ENCODE measurements around the gene MYO1A. TPM values are rescaled to one million over a fixed set of nuclear protein-coding genes. Genes with fewer than 3 reads are reported as not detected.

MYO1A gene
- total RNA-seq, 1 experiment from 2014 or later: 1.1 TPM

DNA sequence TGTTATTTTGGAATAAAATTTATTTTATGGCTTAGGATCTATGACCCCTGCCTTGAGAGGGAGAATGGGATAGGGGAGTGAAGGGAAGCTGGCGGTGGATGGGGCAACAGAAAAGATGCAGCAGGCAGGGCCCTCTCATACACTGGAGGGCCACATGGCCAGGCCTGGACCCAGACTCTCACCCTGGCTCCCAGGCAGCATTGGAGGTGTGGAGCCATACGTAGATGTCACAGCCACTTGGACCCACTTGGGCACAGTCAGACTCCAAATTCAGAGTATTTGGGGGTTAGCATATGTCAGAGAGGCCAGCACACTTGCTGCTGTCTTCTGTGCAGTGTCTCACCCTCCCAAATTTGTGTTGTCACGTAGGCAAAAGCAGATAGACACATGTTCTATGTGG lies 45.5 kb upstream of the MYO1A start:
- Histone ChIP-seq H3K9me3 (ENCODE audit: low read depth, low read length, poor library complexity, severe bottlenecking) (no peaks in the 10 kb centered on the region), H3K27me3 (replicated peaks; ENCODE audit: insufficient read depth, low read depth, low read length, poor library complexity) (no peaks in the 10 kb centered on the region), H3K36me3 (ENCODE audit: insufficient read depth, low read length, poor library complexity, severe bottlenecking) (peaks cover 83% of the 10 kb centered on the region), H3K4me1 (ENCODE audit: insufficient read depth, low read length, poor library complexity, severe bottlenecking) (peaks cover 45% of the 10 kb centered on the region), H3K4me3 (ENCODE audit: low read depth, low read length, poor library complexity, severe bottlenecking) (no peak overlapping the region), H3K27ac (ENCODE audit: low read depth, low read length, poor library complexity, severe bottlenecking) (peak overlapping the region; percentile 91)
- no peak for TF ChIP-seq EZH2 (IDR thresholded peaks at IDR 0.05; ENCODE audit: borderline replicate concordance, low read depth, low read length, poor library complexity, severe bottlenecking)
- TF ChIP-seq, protein P1, sequence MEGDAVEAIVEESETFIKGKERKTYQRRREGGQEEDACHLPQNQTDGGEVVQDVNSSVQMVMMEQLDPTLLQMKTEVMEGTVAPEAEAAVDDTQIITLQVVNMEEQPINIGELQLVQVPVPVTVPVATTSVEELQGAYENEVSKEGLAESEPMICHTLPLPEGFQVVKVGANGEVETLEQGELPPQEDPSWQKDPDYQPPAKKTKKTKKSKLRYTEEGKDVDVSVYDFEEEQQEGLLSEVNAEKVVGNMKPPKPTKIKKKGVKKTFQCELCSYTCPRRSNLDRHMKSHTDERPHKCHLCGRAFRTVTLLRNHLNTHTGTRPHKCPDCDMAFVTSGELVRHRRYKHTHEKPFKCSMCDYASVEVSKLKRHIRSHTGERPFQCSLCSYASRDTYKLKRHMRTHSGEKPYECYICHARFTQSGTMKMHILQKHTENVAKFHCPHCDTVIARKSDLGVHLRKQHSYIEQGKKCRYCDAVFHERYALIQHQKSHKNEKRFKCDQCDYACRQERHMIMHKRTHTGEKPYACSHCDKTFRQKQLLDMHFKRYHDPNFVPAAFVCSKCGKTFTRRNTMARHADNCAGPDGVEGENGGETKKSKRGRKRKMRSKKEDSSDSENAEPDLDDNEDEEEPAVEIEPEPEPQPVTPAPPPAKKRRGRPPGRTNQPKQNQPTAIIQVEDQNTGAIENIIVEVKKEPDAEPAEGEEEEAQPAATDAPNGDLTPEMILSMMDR (conservative IDR thresholded peaks at IDR 0.05; ENCODE audit: low read depth, low read length): no peak
- ChIA-PET CTCF (no interaction called here), POLR2A (ENCODE audit: low non-redundant PET) (no interaction called here)
- DNase-seq (ENCODE audit: low spot score): no peak
- intact Hi-C loops (cut with micrococcal nuclease; ENCODE audit: unreplicated experiment): loop anchor here (2.0 kb wide), 1 partner anchor 15 kb away; the partner anchor contains the start of gene STAT6
- no TSS peak for BruUV-seq (replicated peaks)

GRCh38 chr12:57094208-57095160 lies 44.6 kb upstream of the MYO1A start:
- TF ChIP-seq, protein P1 (conservative IDR thresholded peaks at IDR 0.05; ENCODE audit: low read depth, low read length): no peak
- TF ChIP-seq EZH2 (IDR thresholded peaks at IDR 0.05; ENCODE audit: borderline replicate concordance, low read depth, low read length, poor library complexity, severe bottlenecking): no peak
- Histone ChIP-seq H3K27me3 (replicated peaks; ENCODE audit: insufficient read depth, low read depth, low read length, poor library complexity) (no peaks in the 10 kb centered on the region), H3K9me3 (ENCODE audit: low read depth, low read length, poor library complexity, severe bottlenecking) (no peaks in the 10 kb centered on the region), H3K4me3 (ENCODE audit: low read depth, low read length, poor library complexity, severe bottlenecking) (peak overlapping the region; percentile 2), H3K36me3 (ENCODE audit: insufficient read depth, low read length, poor library complexity, severe bottlenecking) (peaks cover 75% of the 10 kb centered on the region), H3K4me1 (ENCODE audit: insufficient read depth, low read length, poor library complexity, severe bottlenecking) (peaks cover 45% of the 10 kb centered on the region), H3K27ac (ENCODE audit: low read depth, low read length, poor library complexity, severe bottlenecking) (peak overlapping the region; percentile 91)
- intact Hi-C loops (cut with micrococcal nuclease; ENCODE audit: unreplicated experiment): loop anchor here (2.0 kb wide), 1 partner anchor 16 kb away; the partner anchor contains the start of gene STAT6
- CTCF ChIA-PET: interaction anchor here (0.5 to 3.1 kb wide), 8 partner anchors 16 to 883 kb away, joined by 3 to 23 read pairs (median 4); partner anchors contain the start of genes NEMP1 and STAT6
- BruUV-seq (replicated peaks): no TSS peak
- no peak for DNase-seq (ENCODE audit: low spot score)
- POLR2A ChIA-PET (ENCODE audit: low non-redundant PET): interaction anchor here (0.5 to 0.7 kb wide), 2 partner anchors 16 to 138 kb away, joined by 7 to 9 read pairs; partner anchors contain the start of gene STAT6

DNA sequence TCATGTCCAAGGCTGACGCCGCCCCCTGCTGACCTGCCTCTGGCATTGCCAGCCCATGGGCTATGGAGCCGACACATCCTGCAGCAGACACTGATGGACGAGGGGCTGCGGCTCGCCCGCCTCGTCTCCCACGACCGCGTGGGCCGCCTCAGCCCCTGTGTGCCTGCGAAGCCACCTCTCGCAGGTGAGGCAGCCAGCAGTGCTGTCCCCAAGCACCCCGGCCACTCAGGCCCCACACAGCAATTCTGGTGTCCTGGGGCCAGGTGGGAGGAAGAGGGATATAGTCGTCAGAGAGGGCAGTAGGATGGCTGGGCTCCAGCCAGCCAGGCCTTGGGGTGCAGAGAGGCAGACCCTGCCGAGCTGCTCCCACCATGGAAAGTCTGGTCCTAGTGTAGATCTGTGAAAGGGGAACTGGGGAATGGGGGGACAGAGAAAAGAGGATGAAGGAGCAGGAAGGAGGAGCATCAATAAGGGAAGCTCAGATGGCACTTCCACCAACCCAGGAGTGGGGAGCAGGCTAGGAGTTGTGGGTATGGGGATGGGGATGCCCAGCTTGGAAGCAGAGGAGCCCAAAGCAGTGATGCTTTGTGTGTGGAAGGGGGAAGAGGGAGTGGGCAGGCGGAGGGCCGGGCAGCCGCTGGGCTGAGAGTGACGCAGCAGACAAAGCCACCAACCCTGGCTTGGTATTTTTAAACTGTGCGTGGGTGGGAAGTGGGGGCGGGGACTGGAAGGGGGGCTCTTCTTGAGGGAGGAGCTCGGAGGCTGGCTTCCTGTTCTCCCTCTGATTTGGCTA lies 43.7 kb upstream of the MYO1A start:
- Histone ChIP-seq H3K9me3 (ENCODE audit: low read depth, low read length, poor library complexity, severe bottlenecking) (no peaks in the 10 kb centered on the region), H3K36me3 (ENCODE audit: insufficient read depth, low read length, poor library complexity, severe bottlenecking) (peaks cover 68% of the 10 kb centered on the region), H3K4me1 (ENCODE audit: insufficient read depth, low read length, poor library complexity, severe bottlenecking) (peaks cover 45% of the 10 kb centered on the region), H3K4me3 (ENCODE audit: low read depth, low read length, poor library complexity, severe bottlenecking) (peak overlapping the region; percentile 2), H3K27ac (ENCODE audit: low read depth, low read length, poor library complexity, severe bottlenecking) (peak overlapping the region; percentile 91), H3K27me3 (replicated peaks; ENCODE audit: insufficient read depth, low read depth, low read length, poor library complexity) (no peaks in the 10 kb centered on the region)
- TSS peak; percentile 58 for BruUV-seq (replicated peaks)
- peak; percentile 94 for DNase-seq (ENCODE audit: low spot score)
- ChIA-PET POLR2A (ENCODE audit: low non-redundant PET) (interaction anchor here (0.5 to 0.7 kb wide), 4 partner anchors 16 to 365 kb away, joined by 3 to 9 read pairs (median 7); partner anchors contain the start of gene STAT6), CTCF (interaction anchor here (0.5 to 3.1 kb wide), 8 partner anchors 15 to 882 kb away, joined by 3 to 23 read pairs (median 4); partner anchors contain the start of genes NEMP1 and STAT6)
- TF ChIP-seq, protein P1 (conservative IDR thresholded peaks at IDR 0.05; ENCODE audit: low read depth, low read length): peak; percentile 70
- no peak for TF ChIP-seq EZH2 (IDR thresholded peaks at IDR 0.05; ENCODE audit: borderline replicate concordance, low read depth, low read length, poor library complexity, severe bottlenecking)
- intact Hi-C loops (cut with micrococcal nuclease; ENCODE audit: unreplicated experiment): loop anchor here (2.0 kb wide), 1 partner anchor 17 kb away; the partner anchor contains the start of gene STAT6
